Activated CD8-positive, alpha-beta memory T cell treated with anti-CD3 and anti-CD28 coated beads for 48 hours (primary cell): Measurements from ENCODE around the gene HOXB6.

ENCODE experiments used
- DNase-seq, 3 experiments: peaks; one replicate each; pipeline ENCODE4 v3.0.0-alpha.2; 2020; ENCODE audit warnings: low read depth in 2 of 3, low spot score in 2 of 3

HOXB6 gene

GRCh38 chr17:48555258-48556228 is 49.2 kb downstream of the HOXB6 start:
- no peak for DNase-seq

- no peak for DNase-seq
These were observed 50.2 kb downstream of the HOXB6 start for GRCh38 chr17:48554412-48555257.

GRCh38 chr17:48553826-48554225 is 51.0 kb downstream of the HOXB6 start:
- DNase-seq, result no peak

GRCh38 chr17:48553190-48553547 is 51.6 kb downstream of the HOXB6 start:
- no peak for DNase-seq

- DNase-seq, result no peak
These were observed 52.2 kb downstream of the HOXB6 start for GRCh38 chr17:48552466-48553189.

- no peak for DNase-seq
These were observed 53.0 kb downstream of the HOXB6 start for GRCh38 chr17:48551596-48552465.

GRCh38 chr17:48551214-48551555 is 53.6 kb downstream of the HOXB6 start:
- DNase-seq, result no peak

GRCh38 chr17:48550502-48551213 is 54.1 kb downstream of the HOXB6 start:
- no peak for DNase-seq

GRCh38 chr17:48549914-48550501 is 54.8 kb downstream of the HOXB6 start:
- no peak for DNase-seq

- DNase-seq, result no peak
These were observed 55.5 kb downstream of the HOXB6 start for GRCh38 chr17:48549281-48549630.

- DNase-seq, result no peak
These were observed 56.1 kb downstream of the HOXB6 start for GRCh38 chr17:48548523-48549280.

- no peak for DNase-seq
These were observed 56.8 kb downstream of the HOXB6 start for GRCh38 chr17:48547808-48548522.

GRCh38 chr17:48546924-48547807 is 57.6 kb downstream of the HOXB6 start:
- DNase-seq, result no peak

- DNase-seq, result no peak
These were observed 58.5 kb downstream of the HOXB6 start for GRCh38 chr17:48546137-48546923.
